Epithelial cell of prostate (primary cell): Measurements from ENCODE around the gene ARHGAP10.
A peak's percentile ranks its signal among the peaks of the same experiment; 100 is the strongest.
"Not testable (repeated sequence)": the region's sequence is repeated elsewhere in the genome, so short reads cannot be mapped to it uniquely, and the experiment has no call there.

ENCODE experiments used
- DNase-seq: peaks from one replicate; pipeline ENCODE4 v3.0.0-alpha.2; 2011; ENCODE audit warnings: low read depth, low spot score
- H3K27ac ChIP-seq: fragments of 450-650 bp; 2 replicates; pipeline ENCODE4 v1.5.1; 2017; ENCODE audit warnings: mild to moderate bottlenecking

Gene ARHGAP10

DNA sequence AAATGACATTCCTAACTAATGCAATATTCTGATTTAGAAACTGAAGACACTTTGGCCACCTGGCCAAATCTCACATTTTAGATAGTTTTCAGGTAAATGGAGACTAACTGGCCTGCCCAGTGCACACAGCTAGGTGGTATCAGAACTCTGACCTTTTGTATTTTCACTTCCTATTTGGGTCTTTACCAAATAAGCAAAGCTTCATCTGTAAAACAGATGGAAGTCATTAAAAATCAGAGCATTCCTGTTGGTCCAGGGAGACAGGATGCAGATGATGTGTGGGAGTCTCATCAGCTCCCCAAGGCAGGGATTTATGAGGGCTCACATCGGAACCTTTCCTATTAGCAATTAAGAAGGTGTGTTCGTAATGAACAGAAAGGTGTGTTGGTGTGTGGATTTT is 57.7 kb downstream of the ARHGAP10 start:
- no peak overlapping the region for H3K27ac ChIP-seq

DNA sequence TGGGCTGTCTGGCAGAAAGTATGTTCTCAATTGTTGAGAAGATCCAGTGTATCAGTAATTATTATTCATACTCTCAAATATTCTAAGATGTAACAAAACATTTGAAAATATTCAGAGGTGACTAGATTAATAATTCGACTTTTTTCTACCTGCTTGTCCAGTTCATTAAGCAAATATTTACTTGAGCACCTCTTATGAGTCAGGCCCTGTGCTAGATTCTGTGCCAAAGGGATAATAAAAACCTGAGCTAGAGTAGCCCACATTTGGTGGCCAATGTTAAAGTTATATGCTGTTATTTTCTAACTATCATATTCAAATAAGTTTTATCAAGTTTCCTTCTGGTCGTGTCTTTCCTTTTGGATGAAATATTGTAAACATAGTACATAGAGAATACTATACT is 58.5 kb downstream of the ARHGAP10 start:
- no peak for DNase-seq
- no peak overlapping the region for H3K27ac ChIP-seq

More for the DNA sequence above, 57.7 kb downstream of the ARHGAP10 start:
- no peak for DNase-seq

DNA sequence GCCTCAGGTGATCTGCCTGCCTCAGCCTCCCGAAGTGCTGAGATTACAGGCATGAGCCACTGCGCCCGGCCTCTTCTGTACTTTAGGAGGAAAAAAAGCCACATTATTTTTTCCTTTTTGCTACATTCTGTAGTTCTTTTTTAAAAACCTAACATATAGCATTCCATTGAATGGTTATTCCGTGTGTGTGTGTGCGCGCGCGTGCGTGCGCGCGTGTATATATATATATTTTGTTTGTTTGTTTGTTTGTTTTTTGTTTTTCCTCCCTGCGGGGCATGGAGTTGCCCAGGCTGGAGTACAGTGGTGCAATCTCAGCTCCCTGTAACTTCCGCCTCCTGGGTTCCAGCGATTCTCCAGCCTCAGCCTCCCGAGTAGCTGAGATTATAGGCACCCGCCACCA is 59.5 kb downstream of the ARHGAP10 start:
- H3K27ac ChIP-seq: no peak overlapping the region
- DNase-seq: no peak

- H3K27ac ChIP-seq: no peak overlapping the region
Observed at GRCh38 chr4:147791865-147792264, 60.0 kb downstream of the ARHGAP10 start.

GRCh38 chr4:147793569-147794313 is 61.9 kb downstream of the ARHGAP10 start:
- H3K27ac ChIP-seq: peak overlapping the region; percentile 57
- no peak for DNase-seq

More at GRCh38 chr4:147791865-147792264, 60.0 kb downstream of the ARHGAP10 start:
- no peak for DNase-seq

DNA sequence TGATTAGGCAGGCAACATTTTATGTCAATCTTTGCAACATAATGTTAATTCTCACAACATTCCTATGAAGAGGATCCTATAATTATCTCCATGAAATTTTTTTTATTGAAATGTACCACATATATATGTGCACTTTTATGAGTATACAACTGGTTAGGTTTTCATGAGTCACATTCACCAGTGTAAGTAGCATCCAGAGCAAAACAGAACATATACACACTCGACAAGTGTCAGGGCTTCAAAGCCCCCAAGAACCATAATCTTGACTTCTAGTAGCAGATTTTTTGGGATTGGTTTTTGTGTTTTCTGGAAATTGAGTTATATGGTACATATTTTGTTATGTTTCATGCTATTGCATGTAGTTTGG is 62.4 kb downstream of the ARHGAP10 start:
- DNase-seq: no peak
- peak overlapping the region; percentile 57 for H3K27ac ChIP-seq

DNA sequence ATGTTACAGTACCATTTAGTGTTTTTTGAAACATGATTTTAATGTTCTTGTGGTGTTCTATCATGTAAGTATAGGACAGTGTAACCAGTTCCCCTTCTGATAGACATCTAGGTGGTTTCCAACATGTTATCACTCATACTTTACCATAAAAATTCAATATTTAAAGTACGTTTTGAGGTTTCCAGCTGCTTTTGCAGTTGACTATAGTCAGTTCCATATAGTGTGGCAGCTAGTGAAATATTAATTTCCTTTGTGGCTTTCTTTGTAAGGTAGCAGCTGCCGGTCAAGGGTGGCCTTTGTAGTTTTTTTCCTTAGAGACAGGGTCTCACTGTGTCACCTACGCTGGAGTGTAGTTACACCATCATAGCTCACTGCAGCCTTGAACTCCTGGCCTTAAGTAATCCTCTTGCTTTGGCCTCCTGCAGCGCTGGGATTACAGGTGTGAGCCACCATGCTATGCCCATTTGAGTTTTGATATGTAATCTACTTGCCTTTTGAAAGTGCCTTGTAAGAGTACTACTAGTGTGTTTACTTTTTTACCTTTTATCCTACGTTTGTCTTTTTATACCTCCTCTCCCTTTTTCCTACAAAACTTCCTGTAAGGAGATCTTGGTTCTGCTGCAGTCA is 63.0 kb downstream of the ARHGAP10 start:
- H3K27ac ChIP-seq: peak overlapping the region; percentile 57
- no peak for DNase-seq

GRCh38 chr4:147799057-147799456 is 67.2 kb downstream of the ARHGAP10 start:
- DNase-seq, H3K27ac ChIP-seq: not testable (repeated sequence)

DNA sequence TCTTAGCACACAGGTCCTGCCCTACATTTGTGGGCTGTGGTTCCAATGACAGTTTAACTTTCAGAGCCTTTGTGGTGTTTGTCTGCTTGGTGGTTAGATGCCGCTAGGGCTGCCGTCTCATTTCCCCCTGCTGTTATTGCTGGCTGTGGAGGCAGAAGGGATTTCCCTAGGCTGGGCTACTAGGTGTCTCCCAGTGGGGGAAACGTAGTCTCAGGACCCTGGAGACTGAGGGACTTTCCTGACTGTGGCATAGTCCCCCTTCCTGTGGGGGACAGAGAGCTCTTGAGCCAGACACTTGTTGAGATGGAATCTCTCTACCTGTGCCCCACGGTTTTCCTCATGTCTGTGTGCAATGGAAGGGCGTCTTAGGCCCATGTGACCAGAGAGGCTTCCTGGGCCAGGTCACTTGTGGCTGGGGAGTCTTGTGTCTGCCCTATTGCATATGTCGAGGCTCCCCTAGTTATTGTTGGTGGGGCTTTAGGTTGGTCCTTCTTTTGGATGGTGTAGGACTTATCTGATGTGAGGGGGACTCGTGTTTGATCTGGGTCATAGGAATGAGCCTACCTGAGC is 68.2 kb downstream of the ARHGAP10 start:
- DNase-seq: no peak
- no peak overlapping the region for H3K27ac ChIP-seq

DNA sequence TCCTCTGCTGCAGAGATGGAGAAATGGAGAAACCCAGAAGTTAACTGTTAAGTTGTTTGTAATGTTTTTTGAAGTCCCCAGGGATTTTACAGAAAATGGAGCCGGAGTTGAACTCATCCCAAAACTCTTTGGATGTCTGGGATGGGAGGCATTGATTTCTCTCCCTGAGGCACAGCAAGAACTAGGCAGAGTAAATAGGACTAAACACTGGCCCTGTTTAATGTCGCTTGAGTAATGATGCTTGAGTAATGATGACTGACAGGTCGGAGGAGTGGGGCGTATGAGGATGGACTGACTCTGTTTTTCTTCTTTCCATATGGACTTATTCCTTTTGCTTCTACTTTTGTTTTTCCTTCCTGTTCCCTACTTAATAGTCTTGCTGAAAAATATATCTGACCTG is 69.9 kb downstream of the ARHGAP10 start:
- no peak for DNase-seq
- H3K27ac ChIP-seq: no peak overlapping the region

DNA sequence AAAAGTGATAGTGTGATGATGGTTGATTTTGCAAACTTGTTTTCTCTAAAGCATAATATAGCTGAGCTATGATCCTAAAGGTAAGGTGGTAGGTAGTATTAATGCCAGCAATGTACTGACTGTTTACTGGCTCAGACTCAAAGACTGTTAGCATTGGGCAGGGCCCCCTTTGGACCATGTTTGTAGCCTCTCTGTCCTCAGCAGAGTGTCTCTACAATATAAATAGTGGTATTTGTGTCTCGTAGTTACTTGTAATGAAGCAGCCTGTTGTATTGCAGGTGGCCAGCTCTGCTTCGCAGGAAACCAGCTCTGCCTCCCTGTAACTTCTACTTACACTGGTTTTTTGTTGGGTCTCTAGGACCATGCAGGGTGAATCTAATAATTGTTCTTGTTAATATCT is 70.5 kb downstream of the ARHGAP10 start:
- no peak overlapping the region for H3K27ac ChIP-seq
- DNase-seq: no peak

DNA sequence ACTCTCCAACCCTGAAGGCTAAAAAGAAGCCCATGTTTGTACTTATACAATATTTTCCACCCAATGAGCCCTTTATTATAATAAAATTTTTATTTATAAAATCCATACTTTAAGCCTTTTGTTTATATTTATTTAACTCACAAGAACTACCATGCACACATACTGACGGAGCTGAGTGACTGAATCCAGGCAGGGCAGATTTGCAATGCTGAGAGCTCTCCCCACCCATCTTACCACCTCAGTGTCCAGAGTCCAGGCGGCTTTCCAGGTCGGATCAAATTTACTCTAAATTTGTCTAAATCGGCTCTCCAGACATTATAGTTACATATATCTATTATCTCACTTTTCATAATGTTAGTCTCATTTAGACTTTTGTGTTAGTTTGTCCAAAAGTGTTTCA is 74.1 kb downstream of the ARHGAP10 start:
- H3K27ac ChIP-seq: no peak overlapping the region
- DNase-seq: no peak

- H3K27ac ChIP-seq: no peak overlapping the region
- DNase-seq: no peak
Observed at GRCh38 chr4:147808447-147808846, 76.6 kb downstream of the ARHGAP10 start.

DNA sequence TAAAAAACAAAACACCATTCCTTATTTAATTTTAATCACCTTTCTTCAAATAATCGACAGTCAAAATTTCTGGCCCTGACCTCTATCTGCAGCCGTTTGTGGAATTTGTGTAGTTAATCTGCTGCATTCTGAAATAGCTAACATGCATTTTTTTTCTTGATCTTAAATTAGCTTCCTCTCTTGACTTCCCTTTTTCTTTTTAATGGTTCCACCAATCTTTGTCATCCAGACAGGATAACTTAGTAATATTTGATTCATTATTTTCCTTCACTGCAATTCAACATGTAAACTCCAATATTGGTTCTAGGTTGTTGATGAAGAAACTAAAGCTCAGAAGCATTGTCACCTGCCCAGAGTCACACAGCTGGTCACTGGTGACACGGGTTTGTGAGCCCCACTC is 77.3 kb downstream of the ARHGAP10 start:
- no peak overlapping the region for H3K27ac ChIP-seq
- DNase-seq: no peak

DNA sequence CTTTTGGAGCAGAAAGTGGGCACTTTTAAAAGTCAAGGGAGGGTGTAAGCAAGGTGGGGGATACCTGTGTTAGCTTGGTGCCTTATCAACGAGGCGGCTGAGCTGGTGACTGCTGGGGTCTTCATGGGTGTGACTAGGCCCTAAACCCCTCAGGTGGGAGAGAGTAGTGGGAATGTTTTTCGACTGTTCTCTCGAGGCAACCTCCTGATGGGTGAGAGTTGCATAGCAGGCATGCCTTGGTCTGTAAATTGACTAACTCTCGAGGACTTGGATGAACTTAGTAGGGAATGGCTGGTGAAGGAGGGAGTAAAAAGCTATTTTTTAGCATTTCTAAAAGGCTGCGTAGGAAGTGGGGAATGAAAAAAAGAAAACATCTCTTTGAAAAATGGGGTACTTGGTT is 80.0 kb downstream of the ARHGAP10 start:
- DNase-seq: no peak
- no peak overlapping the region for H3K27ac ChIP-seq

- no peak overlapping the region for H3K27ac ChIP-seq
- DNase-seq: no peak
Observed at GRCh38 chr4:147813109-147813773, 81.4 kb downstream of the ARHGAP10 start.

GRCh38 chr4:147813973-147814372 is 82.1 kb downstream of the ARHGAP10 start:
- DNase-seq: no peak

DNA sequence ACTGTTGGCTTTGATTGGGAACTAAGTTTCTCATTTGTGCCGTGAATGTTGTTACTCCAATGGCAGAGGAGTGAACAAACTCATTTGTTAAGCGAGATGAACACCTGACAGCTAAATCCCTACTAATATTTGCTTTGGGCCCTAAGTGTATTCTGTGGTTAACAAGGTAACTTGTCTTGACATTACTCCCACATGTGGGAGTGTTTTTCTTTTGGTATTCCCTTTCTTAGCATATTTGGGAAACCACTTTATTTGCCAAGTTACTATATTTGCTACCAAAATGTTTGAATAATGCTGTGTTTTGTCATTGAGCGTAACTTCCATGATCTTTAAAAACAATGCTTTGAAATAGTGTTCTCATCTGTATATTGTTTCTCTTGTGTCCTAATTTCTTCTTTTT is 82.5 kb downstream of the ARHGAP10 start:
- DNase-seq: no peak
- no peak overlapping the region for H3K27ac ChIP-seq

More at GRCh38 chr4:147813973-147814372, 82.1 kb downstream of the ARHGAP10 start:
- no peak overlapping the region for H3K27ac ChIP-seq

GRCh38 chr4:147815741-147816140 is 83.9 kb downstream of the ARHGAP10 start:
- no peak overlapping the region for H3K27ac ChIP-seq
- DNase-seq: no peak

DNA sequence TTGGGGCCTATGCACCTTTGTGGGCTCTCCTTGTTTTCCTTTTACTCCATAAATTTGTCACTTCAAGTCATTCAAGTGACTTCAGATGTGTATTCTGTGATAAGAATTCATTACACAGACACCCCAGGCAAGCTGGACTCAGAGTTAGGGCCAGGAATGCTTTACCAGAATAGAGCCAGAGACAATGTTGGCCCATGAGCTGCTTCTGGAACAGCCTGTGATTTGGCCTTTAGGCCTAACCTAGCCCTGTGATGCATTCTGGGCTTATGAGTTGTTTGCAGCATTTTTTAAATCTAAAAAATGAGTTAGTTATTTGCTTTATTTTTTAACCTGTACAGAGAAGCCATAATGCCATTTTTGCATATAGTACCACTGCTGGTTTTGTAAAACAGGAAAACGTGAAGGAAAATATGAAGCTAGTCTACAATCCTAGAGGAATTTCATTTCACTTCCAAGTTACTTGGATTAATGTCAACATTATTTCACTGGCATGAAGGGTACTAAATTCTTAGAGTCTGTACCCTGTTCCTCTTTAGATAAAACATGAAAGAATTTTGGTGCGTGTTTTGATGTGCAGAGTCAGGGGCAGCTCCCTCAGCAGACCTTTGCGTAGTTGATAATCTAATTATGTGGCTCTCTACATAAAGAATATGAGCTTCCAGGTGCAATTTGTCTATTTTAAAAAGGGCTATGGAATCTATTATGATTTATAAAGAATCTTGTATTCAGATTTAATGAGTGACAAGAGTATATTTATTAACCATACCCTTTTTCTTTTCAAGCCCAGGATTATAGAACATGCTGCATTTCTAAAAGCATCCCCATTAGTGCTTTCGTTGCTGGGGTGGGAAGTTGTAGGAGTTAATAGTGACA is 84.7 kb downstream of the ARHGAP10 start:
- DNase-seq: no peak

More for the DNA sequence above, 84.7 kb downstream of the ARHGAP10 start:
- no peak overlapping the region for H3K27ac ChIP-seq
